DOHH2 (cell line): Measurements from ENCODE around the gene ANKRD40CL.
A peak's percentile ranks its signal among the peaks of the same experiment; 100 is the strongest.

Experiments used
- H3F3A ChIP-seq: fragments of 200-600 bp; sonication (generic), shearing (Covaris generic); 2 replicates; pipeline ENCODE4 v1.6.0; 2016; ENCODE audit warnings: antibody characterized with exemption, mild to moderate bottlenecking; ENCODE audit not compliant: control insufficient read depth, insufficient read depth
- H3K27ac ChIP-seq: fragments of 200-600 bp; sonication (generic); 2 replicates; pipeline ENCODE4 v1.5.1; 2014; ENCODE audit warnings: low read depth, mild to moderate bottlenecking, low read length, moderate library complexity
- H3K27me3 ChIP-seq: fragments of 200-600 bp; sonication (generic); 2 replicates; pipeline ENCODE4 v1.6.1; 2014; ENCODE audit warnings: mild to moderate bottlenecking, low read length, mixed read lengths; ENCODE audit not compliant: control insufficient read depth
- H3K36me3 ChIP-seq: fragments of 200-600 bp; sonication (generic); 2 replicates; pipeline ENCODE4 v1.6.1; 2014; ENCODE audit warnings: mild to moderate bottlenecking, low read length, moderate library complexity, mixed read lengths; ENCODE audit not compliant: control insufficient read depth
- H3K4me1 ChIP-seq: fragments of 200-600 bp; sonication (generic); 2 replicates; pipeline ENCODE4 v1.6.1; 2014; ENCODE audit warnings: mild to moderate bottlenecking, low read length, mixed read lengths; ENCODE audit not compliant: control insufficient read depth
- H3K4me2 ChIP-seq: fragments of 200-600 bp; sonication (generic); 2 replicates; pipeline ENCODE4 v1.6.0; 2014; ENCODE audit warnings: mild to moderate bottlenecking, low read length, moderate library complexity
- H3K4me3 ChIP-seq: fragments of 200-600 bp; sonication (generic); 2 replicates; pipeline ENCODE4 v1.5.1; 2014; ENCODE audit warnings: mild to moderate bottlenecking, low read length, mixed read lengths
- H3K79me2 ChIP-seq: fragments of 200-600 bp; sonication (generic); 2 replicates; pipeline ENCODE4 v1.6.1; 2014; ENCODE audit warnings: mild to moderate bottlenecking, low read length, mixed read lengths; ENCODE audit not compliant: control insufficient read depth
- H3K9me2 ChIP-seq: fragments of 200-600 bp; sonication (generic); replicated peaks from 2 replicates; pipeline ENCODE4 v1.6.1; 2014; ENCODE audit warnings: mild to moderate bottlenecking, low read length, mixed read lengths; ENCODE audit not compliant: control insufficient read depth
- H3K9me3 ChIP-seq: fragments of 200-600 bp; sonication (generic); 2 replicates; pipeline ENCODE4 v1.6.1; 2014; ENCODE audit warnings: antibody characterized with exemption, low read length, mixed read lengths; ENCODE audit not compliant: control insufficient read depth, insufficient read depth
- H4K20me1 ChIP-seq: fragments of 200-600 bp; sonication (generic); 2 replicates; pipeline ENCODE4 v1.6.0; 2014; ENCODE audit warnings: low read depth, mild to moderate bottlenecking, antibody characterized with exemption, low read length, moderate library complexity; ENCODE audit not compliant: control insufficient read depth, insufficient read depth
- EZH2phosphoT487 ChIP-seq: fragments of 200-600 bp; sonication (generic); IDR thresholded peaks from 2 replicates; pipeline ENCODE4 v1.6.1; 2017; ENCODE audit warnings: borderline replicate concordance, mild to moderate bottlenecking, antibody characterized with exemption, low read length, moderate library complexity, mixed read lengths
- TF ChIP-seq, protein P1 (sequence below): fragments of 200-600 bp; sonication (generic); IDR thresholded peaks from one replicate; pipeline ENCODE4 v1.5.1; 2014; ENCODE audit warnings: antibody characterized with exemption, mild to moderate bottlenecking, low read depth, low read length; ENCODE audit not compliant: poor library complexity, severe bottlenecking

The ANKRD40CL gene

DNA sequence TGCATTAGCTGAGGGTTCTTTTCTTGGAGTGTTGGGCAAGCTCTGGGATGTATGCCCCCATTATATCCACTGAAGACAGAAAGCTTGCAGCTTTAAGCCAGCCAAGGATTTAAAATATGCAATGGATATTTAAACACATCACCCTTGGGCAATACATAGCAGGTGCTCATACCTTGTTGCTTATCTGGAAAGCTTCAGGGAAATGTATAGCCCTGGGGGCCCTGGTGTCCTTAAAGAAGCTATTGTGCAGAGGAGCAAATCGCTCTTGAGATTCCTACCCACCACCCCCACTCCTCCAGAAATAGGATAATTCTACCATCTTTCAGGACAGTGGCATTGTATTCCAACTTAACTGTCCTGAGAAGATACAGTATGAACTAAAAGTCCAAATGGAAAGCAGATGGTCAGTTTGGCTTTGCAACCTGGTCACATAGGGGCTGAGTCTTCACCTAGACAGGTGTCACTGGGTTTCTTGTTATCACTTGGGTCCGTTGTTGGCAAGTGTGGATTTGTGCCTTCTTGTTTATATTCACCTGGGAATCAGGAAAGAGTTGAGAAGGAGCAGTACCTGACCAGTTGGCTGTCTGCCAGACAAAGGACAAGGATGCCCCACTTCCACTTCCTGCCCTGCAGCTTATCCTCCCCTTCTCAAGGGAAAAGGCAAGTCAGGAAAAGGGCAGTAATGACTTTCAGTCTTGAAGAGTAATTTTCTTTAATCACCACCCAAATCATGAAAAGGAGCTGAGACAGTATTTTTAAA lies 3.4 kb downstream of the ANKRD40CL start:
- TF ChIP-seq EZH2phosphoT487: no peak
- TF ChIP-seq, protein P1, sequence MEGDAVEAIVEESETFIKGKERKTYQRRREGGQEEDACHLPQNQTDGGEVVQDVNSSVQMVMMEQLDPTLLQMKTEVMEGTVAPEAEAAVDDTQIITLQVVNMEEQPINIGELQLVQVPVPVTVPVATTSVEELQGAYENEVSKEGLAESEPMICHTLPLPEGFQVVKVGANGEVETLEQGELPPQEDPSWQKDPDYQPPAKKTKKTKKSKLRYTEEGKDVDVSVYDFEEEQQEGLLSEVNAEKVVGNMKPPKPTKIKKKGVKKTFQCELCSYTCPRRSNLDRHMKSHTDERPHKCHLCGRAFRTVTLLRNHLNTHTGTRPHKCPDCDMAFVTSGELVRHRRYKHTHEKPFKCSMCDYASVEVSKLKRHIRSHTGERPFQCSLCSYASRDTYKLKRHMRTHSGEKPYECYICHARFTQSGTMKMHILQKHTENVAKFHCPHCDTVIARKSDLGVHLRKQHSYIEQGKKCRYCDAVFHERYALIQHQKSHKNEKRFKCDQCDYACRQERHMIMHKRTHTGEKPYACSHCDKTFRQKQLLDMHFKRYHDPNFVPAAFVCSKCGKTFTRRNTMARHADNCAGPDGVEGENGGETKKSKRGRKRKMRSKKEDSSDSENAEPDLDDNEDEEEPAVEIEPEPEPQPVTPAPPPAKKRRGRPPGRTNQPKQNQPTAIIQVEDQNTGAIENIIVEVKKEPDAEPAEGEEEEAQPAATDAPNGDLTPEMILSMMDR: no peak
- 0 out of 2 replicates have a peak, but pooled peaks cover 2% of the 10 kb centered on the region for H3F3A ChIP-seq
- no peaks in the 10 kb centered on the region for H3K27me3 ChIP-seq
- no peaks in the 10 kb centered on the region for H3K36me3 ChIP-seq
- no peaks in the 10 kb centered on the region for H3K9me3 ChIP-seq
- peak overlapping the region; percentile 51 for H3K4me2 ChIP-seq
- no peaks in the 10 kb centered on the region for H3K9me2 ChIP-seq
- H3K79me2 ChIP-seq: no peaks in the 10 kb centered on the region
- no peaks in the 10 kb centered on the region for H4K20me1 ChIP-seq
- H3K27ac ChIP-seq: no peak overlapping the region
- H3K4me1 ChIP-seq: peaks cover 36% of the 10 kb centered on the region
- H3K4me3 ChIP-seq: peak overlapping the region; percentile 58; the same call in 1 of the 2 replicates

DNA sequence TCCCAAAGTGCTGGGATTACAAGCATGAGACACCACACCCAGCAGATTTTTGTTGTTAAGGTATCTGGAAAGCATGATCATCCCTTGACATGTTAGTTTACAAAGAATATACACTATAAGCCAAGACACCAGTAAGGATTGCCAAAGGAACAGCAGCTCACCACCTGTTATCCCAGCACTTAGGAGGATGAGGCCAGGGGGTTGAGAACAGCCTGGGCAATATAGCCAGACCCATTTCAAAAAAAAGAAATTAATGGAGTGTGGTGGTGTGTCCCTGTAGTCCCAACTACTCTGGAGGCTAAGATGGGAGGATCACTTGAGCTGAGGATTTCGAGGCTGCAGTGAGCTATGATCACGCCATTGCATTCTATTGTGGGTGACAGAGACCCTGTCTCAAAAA lies 5.1 kb downstream of the ANKRD40CL start:
- Histone ChIP-seq H3F3A (peaks cover 9% of the 10 kb centered on the region), H3K36me3 (no peaks in the 10 kb centered on the region), H3K27me3 (no peaks in the 10 kb centered on the region), H3K4me1 (peaks cover 36% of the 10 kb centered on the region), H3K79me2 (no peaks in the 10 kb centered on the region), H3K4me2 (no peak overlapping the region), H4K20me1 (no peaks in the 10 kb centered on the region), H3K9me2 (no peaks in the 10 kb centered on the region), H3K27ac (no peak overlapping the region), H3K4me3 (no peak overlapping the region), H3K9me3 (no peaks in the 10 kb centered on the region)
- TF ChIP-seq EZH2phosphoT487: no peak
- TF ChIP-seq, protein P1: no peak

DNA sequence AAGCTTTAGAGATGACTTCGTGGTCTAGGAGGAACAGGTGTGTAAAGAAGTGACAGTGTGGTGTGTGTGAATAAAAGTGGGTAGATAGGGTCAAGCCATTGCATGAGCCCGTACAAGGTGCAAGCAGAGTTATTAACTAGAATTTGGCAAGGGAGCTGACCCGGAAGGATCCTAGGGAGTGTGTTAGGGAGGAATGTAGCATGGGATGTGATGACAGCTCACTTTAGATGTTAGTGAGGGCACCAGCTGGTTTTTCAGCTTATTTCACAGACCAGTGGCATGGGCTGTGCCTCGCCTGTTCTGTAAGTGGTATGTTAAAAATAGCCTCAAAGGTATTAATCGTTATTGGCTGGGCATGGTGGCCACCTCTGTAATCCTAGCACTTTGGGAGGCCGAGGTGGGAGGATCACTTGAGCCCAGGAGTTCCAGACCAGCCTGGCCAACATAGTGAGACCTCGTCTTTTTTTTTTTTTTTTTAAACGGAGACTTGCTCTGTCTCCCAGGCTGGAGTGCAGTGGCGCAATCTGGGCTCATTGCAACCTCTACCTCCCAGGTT lies 8.3 kb downstream of the ANKRD40CL start:
- TF ChIP-seq, protein P1: no peak
- TF ChIP-seq EZH2phosphoT487: no peak
- Histone ChIP-seq H3K4me1 (peaks cover 16% of the 10 kb centered on the region), H4K20me1 (no peaks in the 10 kb centered on the region), H3K79me2 (no peaks in the 10 kb centered on the region), H3K36me3 (peaks cover 7% of the 10 kb centered on the region), H3F3A (peaks cover 32% of the 10 kb centered on the region), H3K27ac (no peak overlapping the region), H3K4me3 (no peak overlapping the region), H3K4me2 (no peak overlapping the region), H3K9me3 (no peaks in the 10 kb centered on the region), H3K27me3 (no peaks in the 10 kb centered on the region), H3K9me2 (no peaks in the 10 kb centered on the region)
